GM20000 (cell line): Measurements from ENCODE around the gene KHNYN.
"Not testable (repeated sequence)": the region's sequence is repeated elsewhere in the genome, so short reads cannot be mapped to it uniquely, and the experiment has no call there.

Experiments
- DNase-seq: peaks from one replicate; pipeline ENCODE4 v3.0.0; 2012; ENCODE audit warnings: low spot score
- TF ChIP-seq, protein P1 (sequence below): IDR thresholded peaks from 2 replicates; pipeline ENCODE4 v1.5.1; 2012; ENCODE audit warnings: mild to moderate bottlenecking, control low read depth; ENCODE audit errors: extremely low read depth, missing control alignments

KHNYN gene

DNA sequence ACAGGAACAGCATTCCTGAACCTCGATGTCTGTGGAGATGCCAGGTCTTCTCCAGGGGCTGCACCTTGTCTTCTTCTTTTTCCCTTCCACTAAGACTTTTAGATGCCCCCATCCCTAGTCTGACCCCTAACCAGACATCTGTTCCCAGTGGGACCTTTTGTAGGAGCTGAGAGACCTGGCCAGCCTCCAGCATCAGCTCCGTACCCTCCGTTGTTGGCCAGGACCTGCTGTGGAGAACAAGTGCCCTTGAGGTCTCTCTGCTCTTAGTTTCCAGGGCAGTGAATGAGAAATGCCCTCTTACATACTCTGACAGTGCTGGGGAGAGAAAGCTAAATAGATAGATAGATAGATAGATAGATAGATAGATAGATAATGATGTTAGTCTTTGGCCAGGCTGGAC is 29.6 kb downstream of the KHNYN start:
- no peak for DNase-seq
- TF ChIP-seq, protein P1, sequence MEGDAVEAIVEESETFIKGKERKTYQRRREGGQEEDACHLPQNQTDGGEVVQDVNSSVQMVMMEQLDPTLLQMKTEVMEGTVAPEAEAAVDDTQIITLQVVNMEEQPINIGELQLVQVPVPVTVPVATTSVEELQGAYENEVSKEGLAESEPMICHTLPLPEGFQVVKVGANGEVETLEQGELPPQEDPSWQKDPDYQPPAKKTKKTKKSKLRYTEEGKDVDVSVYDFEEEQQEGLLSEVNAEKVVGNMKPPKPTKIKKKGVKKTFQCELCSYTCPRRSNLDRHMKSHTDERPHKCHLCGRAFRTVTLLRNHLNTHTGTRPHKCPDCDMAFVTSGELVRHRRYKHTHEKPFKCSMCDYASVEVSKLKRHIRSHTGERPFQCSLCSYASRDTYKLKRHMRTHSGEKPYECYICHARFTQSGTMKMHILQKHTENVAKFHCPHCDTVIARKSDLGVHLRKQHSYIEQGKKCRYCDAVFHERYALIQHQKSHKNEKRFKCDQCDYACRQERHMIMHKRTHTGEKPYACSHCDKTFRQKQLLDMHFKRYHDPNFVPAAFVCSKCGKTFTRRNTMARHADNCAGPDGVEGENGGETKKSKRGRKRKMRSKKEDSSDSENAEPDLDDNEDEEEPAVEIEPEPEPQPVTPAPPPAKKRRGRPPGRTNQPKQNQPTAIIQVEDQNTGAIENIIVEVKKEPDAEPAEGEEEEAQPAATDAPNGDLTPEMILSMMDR = no peak

DNA sequence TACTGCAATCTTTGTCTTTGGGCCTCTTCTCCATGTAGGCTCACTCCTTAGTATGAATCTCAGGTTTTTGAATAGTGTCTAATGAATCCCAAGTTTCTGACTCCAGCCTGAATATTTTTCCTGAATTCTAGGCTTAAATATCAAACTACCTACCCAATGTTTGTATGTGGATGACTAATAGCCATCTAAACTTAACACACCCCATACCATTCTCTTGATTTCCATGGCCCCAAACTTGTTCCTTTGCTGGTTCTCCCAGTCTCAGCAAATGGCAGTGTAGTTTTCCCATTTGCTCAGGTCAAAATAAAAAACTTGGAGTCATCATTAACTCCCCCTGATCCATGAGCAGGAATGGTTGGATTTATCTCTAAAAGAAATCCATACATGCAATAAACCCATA is 31.6 kb downstream of the KHNYN start:
- TF ChIP-seq, protein P1 = no peak

DNA sequence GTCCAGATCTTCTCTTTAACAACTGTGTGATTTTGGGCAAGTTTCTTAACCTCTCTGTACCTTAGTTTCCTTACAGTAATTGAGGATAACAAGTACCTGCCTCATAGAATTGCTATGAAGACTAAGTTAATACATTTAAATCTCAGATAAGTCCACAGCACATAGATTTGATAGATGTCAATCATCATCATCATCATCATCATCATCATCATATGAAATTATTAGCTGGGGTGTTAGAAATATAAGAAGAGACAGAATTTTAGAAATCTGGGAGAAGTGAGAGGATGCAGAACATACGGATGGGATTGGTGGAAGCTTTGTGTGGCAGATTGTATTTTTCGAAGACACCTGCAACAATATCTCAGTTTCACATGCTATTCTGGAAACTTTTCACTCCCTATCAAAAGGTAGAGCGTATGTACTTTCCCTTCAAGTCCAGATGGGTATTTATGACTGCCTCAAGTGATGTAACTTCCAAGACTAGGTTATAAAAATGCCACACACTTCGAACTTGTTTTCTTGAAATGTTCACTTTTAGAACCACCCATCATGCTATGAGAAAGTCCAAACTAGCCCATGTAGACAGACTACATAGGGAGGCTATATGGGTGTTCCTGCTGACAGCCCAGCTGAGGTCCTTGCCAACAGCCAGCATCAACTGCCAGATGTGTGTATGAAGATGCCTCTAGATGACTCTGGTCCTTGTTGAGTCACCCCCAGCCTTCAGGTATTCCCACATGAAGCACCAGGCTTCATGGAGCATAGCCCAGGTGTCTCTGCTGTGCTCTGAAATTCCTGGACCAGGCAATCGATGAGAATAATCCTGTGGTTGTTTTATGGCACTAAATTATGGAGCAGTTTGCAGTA is 33.5 kb downstream of the KHNYN start:
- DNase-seq = no peak
- TF ChIP-seq, protein P1 = no peak

More for the DNA sequence above, 31.6 kb downstream of the KHNYN start:
- DNase-seq = no peak

DNA sequence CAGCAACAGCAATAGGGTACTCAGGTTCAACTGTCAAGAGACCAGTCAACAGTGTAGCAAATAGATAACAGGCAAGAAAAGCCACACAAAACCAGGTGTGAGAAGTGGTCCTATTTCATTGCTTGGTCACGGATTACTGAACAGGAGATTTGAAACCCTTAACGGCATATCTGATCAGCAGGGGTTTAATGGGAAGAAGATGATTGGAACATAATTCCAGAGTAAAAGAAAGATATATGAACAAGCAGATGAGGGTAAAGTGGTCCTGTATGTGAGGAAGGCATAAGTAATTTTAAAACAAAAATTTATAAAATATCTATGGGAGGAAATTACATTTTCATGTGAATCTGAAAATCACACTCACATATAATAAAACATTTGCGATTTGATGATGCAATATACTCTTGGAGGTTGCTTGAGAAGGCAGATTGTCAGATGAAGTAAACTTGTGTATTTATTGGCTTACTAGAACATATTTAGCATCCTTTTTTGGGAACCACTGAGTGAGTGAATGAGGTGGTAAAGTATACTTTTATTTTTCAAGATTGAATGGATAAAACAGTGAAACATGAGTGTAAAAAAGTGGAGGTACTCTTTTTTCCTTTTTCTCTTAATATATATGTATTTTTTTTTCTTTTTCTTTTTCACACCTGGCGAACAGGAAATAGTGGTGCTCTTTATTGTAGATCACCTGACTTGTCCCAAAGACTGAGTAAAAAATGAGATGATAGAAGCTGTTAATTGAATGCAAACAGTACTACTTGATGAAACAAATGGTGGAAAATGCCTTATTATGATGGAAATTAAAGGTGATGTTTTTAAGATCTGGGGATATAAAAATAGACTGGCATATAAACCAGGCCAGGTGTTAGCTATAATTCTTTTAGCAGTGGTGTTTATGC is 34.4 kb downstream of the KHNYN start:
- DNase-seq = no peak
- TF ChIP-seq, protein P1 = no peak

DNA sequence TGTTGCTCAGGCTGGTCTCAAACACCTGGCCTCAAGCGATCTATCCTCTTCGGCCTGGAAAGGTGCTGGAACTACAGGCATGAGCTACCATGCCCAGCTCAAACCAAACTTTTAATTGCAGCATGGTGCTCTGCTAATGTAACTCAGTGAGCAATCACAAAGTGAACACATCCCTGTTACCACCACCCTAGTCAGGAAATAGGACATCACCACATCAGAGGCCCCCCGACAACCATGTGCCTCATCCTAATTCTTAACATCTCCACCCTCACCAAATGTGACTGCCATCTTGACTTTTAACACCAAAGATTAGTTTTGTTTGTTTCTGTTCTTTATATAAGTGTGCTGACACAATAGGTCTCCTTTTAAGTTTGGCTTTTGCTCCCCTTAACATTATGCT is 35.6 kb downstream of the KHNYN start:
- TF ChIP-seq, protein P1 = no peak
- no peak for DNase-seq

DNA sequence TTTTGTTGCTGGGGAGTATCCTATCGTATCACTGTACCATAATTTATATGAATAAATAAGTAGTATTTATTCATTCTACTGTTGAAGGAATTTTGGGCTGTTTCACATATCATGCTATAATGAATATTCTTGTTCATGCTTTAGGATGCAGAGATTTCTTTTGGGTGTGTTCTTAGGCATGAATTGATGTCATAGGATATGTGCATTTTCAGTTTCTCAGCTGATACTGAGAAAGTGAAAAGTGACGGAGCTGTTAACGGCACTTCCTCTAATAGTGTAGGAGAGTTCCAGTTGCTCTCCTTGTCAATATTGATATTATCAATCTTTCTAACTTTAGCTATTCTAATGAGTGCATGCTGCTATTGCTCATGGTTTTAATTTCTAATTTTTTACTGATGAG is 36.1 kb downstream of the KHNYN start:
- no peak for DNase-seq
- TF ChIP-seq, protein P1 = no peak

DNA sequence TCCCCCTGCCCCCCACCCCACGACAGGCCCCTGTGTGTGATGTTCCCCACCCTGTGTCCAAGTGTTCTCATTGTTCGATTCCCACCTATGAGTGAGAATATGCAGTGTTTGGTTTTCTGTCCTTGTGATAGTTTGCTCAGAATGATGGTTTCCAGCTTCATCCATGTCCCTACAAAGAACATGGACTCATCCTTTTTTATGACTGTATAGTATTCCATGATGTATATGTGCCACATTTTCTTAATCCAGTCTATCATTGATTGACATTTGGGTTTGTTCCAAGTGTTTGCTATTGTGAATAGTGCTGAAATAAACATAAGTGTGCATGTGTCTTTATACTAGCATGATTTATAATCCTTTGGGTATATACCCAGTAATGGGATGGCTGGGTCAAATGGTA is 40.7 kb downstream of the KHNYN start:
- DNase-seq = not testable (repeated sequence)
